ENCODE data around the gene SLX4IP.

The SLX4IP gene

GRCh38 chr20:10521068-10521831 is 86.1 kb downstream of the SLX4IP start:
- Histone ChIP-seq H3K4me1 (ENCODE audit: control insufficient read depth, insufficient read depth, low read length) (peaks cover 24% of the 10 kb centered on the region), H3K36me3 (ENCODE audit: control insufficient read depth, insufficient read depth, low read length) (no peaks in the 10 kb centered on the region), H3K27ac (ENCODE audit: low read depth, low read length) (peak overlapping the region; percentile 77), H3K4me3 (ENCODE audit: low read length) (no peak overlapping the region), H3K27me3 (ENCODE audit: control insufficient read depth, insufficient read depth, low read length) (no peaks in the 10 kb centered on the region), H3K9ac (ENCODE audit: low read length) (no peak overlapping the region)

- H3K4me3 ChIP-seq (ENCODE audit: low read length): no peak overlapping the region
- no peaks in the 10 kb centered on the region for H3K36me3 ChIP-seq (ENCODE audit: control insufficient read depth, insufficient read depth, low read length)
- peak overlapping the region; percentile 77 for H3K27ac ChIP-seq (ENCODE audit: low read depth, low read length)
- H3K27me3 ChIP-seq (ENCODE audit: control insufficient read depth, insufficient read depth, low read length): no peaks in the 10 kb centered on the region
- H3K9ac ChIP-seq (ENCODE audit: low read length): no peak overlapping the region
- peaks cover 24% of the 10 kb centered on the region for H3K4me1 ChIP-seq (ENCODE audit: control insufficient read depth, insufficient read depth, low read length)
Observed at GRCh38 chr20:10521836-10522235, 86.7 kb downstream of the SLX4IP start.

- H3K9ac ChIP-seq (ENCODE audit: low read length): no peak overlapping the region
- H3K27me3 ChIP-seq (ENCODE audit: control insufficient read depth, insufficient read depth, low read length): no peaks in the 10 kb centered on the region
- no peak overlapping the region for H3K4me3 ChIP-seq (ENCODE audit: low read length)
- peaks cover 24% of the 10 kb centered on the region for H3K4me1 ChIP-seq (ENCODE audit: control insufficient read depth, insufficient read depth, low read length)
- H3K27ac ChIP-seq (ENCODE audit: low read depth, low read length): no peak overlapping the region
- H3K36me3 ChIP-seq (ENCODE audit: control insufficient read depth, insufficient read depth, low read length): no peaks in the 10 kb centered on the region
Observed at GRCh38 chr20:10522328-10522727, 87.2 kb downstream of the SLX4IP start.

- Histone ChIP-seq H3K27ac (ENCODE audit: low read depth, low read length) (peak overlapping the region; percentile 83), H3K4me3 (ENCODE audit: low read length) (no peak overlapping the region), H3K4me1 (ENCODE audit: control insufficient read depth, insufficient read depth, low read length) (peaks cover 24% of the 10 kb centered on the region), H3K9ac (ENCODE audit: low read length) (no peak overlapping the region), H3K27me3 (ENCODE audit: control insufficient read depth, insufficient read depth, low read length) (no peaks in the 10 kb centered on the region), H3K36me3 (ENCODE audit: control insufficient read depth, insufficient read depth, low read length) (no peaks in the 10 kb centered on the region)
Observed at GRCh38 chr20:10523443-10523842, 88.3 kb downstream of the SLX4IP start.

GRCh38 chr20:10524034-10524476 is 89.0 kb downstream of the SLX4IP start:
- Histone ChIP-seq H3K9ac (ENCODE audit: low read length) (no peak overlapping the region), H3K27ac (ENCODE audit: low read depth, low read length) (peak overlapping the region; percentile 83), H3K36me3 (ENCODE audit: control insufficient read depth, insufficient read depth, low read length) (no peaks in the 10 kb centered on the region), H3K4me1 (ENCODE audit: control insufficient read depth, insufficient read depth, low read length) (peaks cover 24% of the 10 kb centered on the region), H3K4me3 (ENCODE audit: low read length) (no peak overlapping the region), H3K27me3 (ENCODE audit: control insufficient read depth, insufficient read depth, low read length) (no peaks in the 10 kb centered on the region)

- H3K4me1 ChIP-seq (ENCODE audit: control insufficient read depth, insufficient read depth, low read length): peaks cover 24% of the 10 kb centered on the region
- H3K27me3 ChIP-seq (ENCODE audit: control insufficient read depth, insufficient read depth, low read length): no peaks in the 10 kb centered on the region
- H3K4me3 ChIP-seq (ENCODE audit: low read length): no peak overlapping the region
- no peak overlapping the region for H3K9ac ChIP-seq (ENCODE audit: low read length)
- no peaks in the 10 kb centered on the region for H3K36me3 ChIP-seq (ENCODE audit: control insufficient read depth, insufficient read depth, low read length)
- peak overlapping the region; percentile 83 for H3K27ac ChIP-seq (ENCODE audit: low read depth, low read length)
Observed at GRCh38 chr20:10524643-10525042, 89.5 kb downstream of the SLX4IP start.

- no peaks in the 10 kb centered on the region for H3K27me3 ChIP-seq (ENCODE audit: control insufficient read depth, insufficient read depth, low read length)
- peaks cover 6% of the 10 kb centered on the region for H3K4me1 ChIP-seq (ENCODE audit: control insufficient read depth, insufficient read depth, low read length)
- H3K27ac ChIP-seq (ENCODE audit: low read depth, low read length): no peak overlapping the region
- no peak overlapping the region for H3K4me3 ChIP-seq (ENCODE audit: low read length)
- H3K9ac ChIP-seq (ENCODE audit: low read length): no peak overlapping the region
- H3K36me3 ChIP-seq (ENCODE audit: control insufficient read depth, insufficient read depth, low read length): no peaks in the 10 kb centered on the region
Observed at GRCh38 chr20:10527781-10528180, 92.7 kb downstream of the SLX4IP start.

- H3K4me3 ChIP-seq (ENCODE audit: low read length): no peak overlapping the region
- no peaks in the 10 kb centered on the region for H3K4me1 ChIP-seq (ENCODE audit: control insufficient read depth, insufficient read depth, low read length)
Observed at GRCh38 chr20:10530883-10531282, 95.8 kb downstream of the SLX4IP start.

GRCh38 chr20:10531848-10532247 is 96.7 kb downstream of the SLX4IP start:
- no peak overlapping the region for H3K4me3 ChIP-seq (ENCODE audit: low read length)
- H3K36me3 ChIP-seq (ENCODE audit: control insufficient read depth, insufficient read depth, low read length): no peaks in the 10 kb centered on the region
- H3K4me1 ChIP-seq (ENCODE audit: control insufficient read depth, insufficient read depth, low read length): no peaks in the 10 kb centered on the region
- H3K27me3 ChIP-seq (ENCODE audit: control insufficient read depth, insufficient read depth, low read length): no peaks in the 10 kb centered on the region
- H3K27ac ChIP-seq (ENCODE audit: low read depth, low read length): no peak overlapping the region
- no peak overlapping the region for H3K9ac ChIP-seq (ENCODE audit: low read length)

More at GRCh38 chr20:10530883-10531282, 95.8 kb downstream of the SLX4IP start:
- Histone ChIP-seq H3K27me3 (ENCODE audit: control insufficient read depth, insufficient read depth, low read length) (no peaks in the 10 kb centered on the region), H3K9ac (ENCODE audit: low read length) (no peak overlapping the region), H3K27ac (ENCODE audit: low read depth, low read length) (no peak overlapping the region), H3K36me3 (ENCODE audit: control insufficient read depth, insufficient read depth, low read length) (no peaks in the 10 kb centered on the region)

GRCh38 chr20:10532361-10532760 is 97.3 kb downstream of the SLX4IP start:
- Histone ChIP-seq H3K27ac (ENCODE audit: low read depth, low read length) (no peak overlapping the region), H3K4me3 (ENCODE audit: low read length) (no peak overlapping the region), H3K9ac (ENCODE audit: low read length) (no peak overlapping the region), H3K4me1 (ENCODE audit: control insufficient read depth, insufficient read depth, low read length) (no peaks in the 10 kb centered on the region), H3K27me3 (ENCODE audit: control insufficient read depth, insufficient read depth, low read length) (no peaks in the 10 kb centered on the region), H3K36me3 (ENCODE audit: control insufficient read depth, insufficient read depth, low read length) (no peaks in the 10 kb centered on the region)

GRCh38 chr20:10536531-10536930 is 101.4 kb downstream of the SLX4IP start:
- Histone ChIP-seq H3K4me3 (ENCODE audit: low read length) (no peak overlapping the region), H3K27ac (ENCODE audit: low read depth, low read length) (no peak overlapping the region), H3K36me3 (ENCODE audit: control insufficient read depth, insufficient read depth, low read length) (no peaks in the 10 kb centered on the region), H3K27me3 (ENCODE audit: control insufficient read depth, insufficient read depth, low read length) (no peaks in the 10 kb centered on the region), H3K4me1 (ENCODE audit: control insufficient read depth, insufficient read depth, low read length) (no peaks in the 10 kb centered on the region), H3K9ac (ENCODE audit: low read length) (no peak overlapping the region)

- no peaks in the 10 kb centered on the region for H3K4me1 ChIP-seq (ENCODE audit: control insufficient read depth, insufficient read depth, low read length)
- H3K27me3 ChIP-seq (ENCODE audit: control insufficient read depth, insufficient read depth, low read length): no peaks in the 10 kb centered on the region
- H3K9ac ChIP-seq (ENCODE audit: low read length): no peak overlapping the region
- no peaks in the 10 kb centered on the region for H3K36me3 ChIP-seq (ENCODE audit: control insufficient read depth, insufficient read depth, low read length)
- no peak overlapping the region for H3K27ac ChIP-seq (ENCODE audit: low read depth, low read length)
- H3K4me3 ChIP-seq (ENCODE audit: low read length): no peak overlapping the region
Observed at GRCh38 chr20:10537850-10538480, 102.9 kb downstream of the SLX4IP start.

GRCh38 chr20:10538768-10539167 is 103.7 kb downstream of the SLX4IP start:
- H3K27me3 ChIP-seq (ENCODE audit: control insufficient read depth, insufficient read depth, low read length): no peaks in the 10 kb centered on the region
- H3K27ac ChIP-seq (ENCODE audit: low read depth, low read length): no peak overlapping the region
- H3K4me3 ChIP-seq (ENCODE audit: low read length): no peak overlapping the region
- no peak overlapping the region for H3K9ac ChIP-seq (ENCODE audit: low read length)
- no peaks in the 10 kb centered on the region for H3K4me1 ChIP-seq (ENCODE audit: control insufficient read depth, insufficient read depth, low read length)
- no peaks in the 10 kb centered on the region for H3K36me3 ChIP-seq (ENCODE audit: control insufficient read depth, insufficient read depth, low read length)

Measured in rectal smooth muscle tissue (tissue), 1 donor.